GM18498 (cell line): ENCODE data around the gene MAP7.

Experiments used
- ATAC-seq: cut with Tn5 transposase; IDR thresholded peaks from one replicate; pipeline ENCODE4 v1.9.1; 2021; ENCODE audit warnings: mild to moderate bottlenecking, moderate library complexity; ENCODE audit not compliant: unreplicated experiment

Gene MAP7

GRCh38 chr6:136426627-136427377 lies 123.4 kb downstream of the MAP7 start:
- no peak for ATAC-seq

- no peak for ATAC-seq
Measured at GRCh38 chr6:136425793-136426192, 124.4 kb downstream of the MAP7 start.

GRCh38 chr6:136424901-136425300 lies 125.3 kb downstream of the MAP7 start:
- no peak for ATAC-seq

- ATAC-seq = no peak
Measured at GRCh38 chr6:136424450-136424849, 125.8 kb downstream of the MAP7 start.

- ATAC-seq = no peak
Measured at GRCh38 chr6:136421537-136422158, 128.6 kb downstream of the MAP7 start.

- no peak for ATAC-seq
Measured at GRCh38 chr6:136420853-136421252, 129.4 kb downstream of the MAP7 start.

GRCh38 chr6:136415351-136416007 lies 134.7 kb downstream of the MAP7 start:
- no peak for ATAC-seq

GRCh38 chr6:136412410-136412809 lies 137.8 kb downstream of the MAP7 start:
- no peak for ATAC-seq

GRCh38 chr6:136411453-136412354 lies 138.5 kb downstream of the MAP7 start:
- no peak for ATAC-seq

GRCh38 chr6:136411025-136411325 lies 139.2 kb downstream of the MAP7 start:
- ATAC-seq = no peak

GRCh38 chr6:136410201-136411024 lies 139.8 kb downstream of the MAP7 start:
- ATAC-seq = peak; percentile 78

- no peak for ATAC-seq
Measured at GRCh38 chr6:136409597-136409996, 140.6 kb downstream of the MAP7 start.

GRCh38 chr6:136408204-136408603 lies 142.0 kb downstream of the MAP7 start:
- ATAC-seq = no peak

GRCh38 chr6:136405420-136406029 lies 144.7 kb downstream of the MAP7 start:
- no peak for ATAC-seq

GRCh38 chr6:136404627-136405419 lies 145.4 kb downstream of the MAP7 start:
- ATAC-seq = no peak

GRCh38 chr6:136404007-136404406 lies 146.2 kb downstream of the MAP7 start:
- ATAC-seq = no peak

- ATAC-seq = no peak
Measured at GRCh38 chr6:136403110-136403980, 146.9 kb downstream of the MAP7 start.

GRCh38 chr6:136401749-136402148 lies 148.5 kb downstream of the MAP7 start:
- no peak for ATAC-seq
